Measurements from ENCODE around the gene NXPH3. TPM values are rescaled to one million over a fixed set of nuclear protein-coding genes. Genes with fewer than 3 reads are reported as not detected.
A peak's percentile ranks its signal among the peaks of the same experiment; 100 is the strongest.

The NXPH3 gene
- total RNA-seq, 2 donors from 2014 or later: 0.44 to 1.2 TPM

DNA sequence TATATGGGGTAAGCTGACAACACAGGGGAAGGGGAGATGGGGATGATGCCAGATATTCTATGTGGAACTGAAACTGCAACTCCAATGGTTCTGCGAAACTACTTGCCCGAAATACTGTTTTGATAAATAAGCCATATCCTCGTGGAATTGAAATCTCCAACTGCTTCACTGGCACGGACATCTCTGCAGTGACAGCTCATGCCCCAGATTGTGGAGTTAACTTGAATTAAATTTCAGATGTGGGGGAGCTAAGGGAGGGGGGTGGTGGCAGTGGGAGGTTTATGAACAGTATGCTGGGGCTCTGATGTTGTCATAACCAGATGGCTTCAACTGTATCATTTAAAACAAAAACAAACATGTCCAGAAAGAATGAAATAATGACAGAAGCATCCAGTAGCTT, 21.8 kb downstream of the NXPH3 start:
- H3K27me3 Mint-ChIP-seq (ENCODE audit: low read depth): no peaks in the 10 kb centered on the region
- H3K9me3 Mint-ChIP-seq: no peaks in the 10 kb centered on the region
- no peak overlapping the region for H3K27ac Mint-ChIP-seq
- ATAC-seq (replicated peaks in 1 of 2): no peak
- H3K4me1 Mint-ChIP-seq (ENCODE audit: low read depth): no peaks in the 10 kb centered on the region
- DNase-seq: no peak
- no peak overlapping the region for H3K4me3 Mint-ChIP-seq
- H3K36me3 Mint-ChIP-seq (ENCODE audit: insufficient read depth in 2 of 2): peaks cover 6 to 7% of the 10 kb centered on the region in 2 donors

DNA sequence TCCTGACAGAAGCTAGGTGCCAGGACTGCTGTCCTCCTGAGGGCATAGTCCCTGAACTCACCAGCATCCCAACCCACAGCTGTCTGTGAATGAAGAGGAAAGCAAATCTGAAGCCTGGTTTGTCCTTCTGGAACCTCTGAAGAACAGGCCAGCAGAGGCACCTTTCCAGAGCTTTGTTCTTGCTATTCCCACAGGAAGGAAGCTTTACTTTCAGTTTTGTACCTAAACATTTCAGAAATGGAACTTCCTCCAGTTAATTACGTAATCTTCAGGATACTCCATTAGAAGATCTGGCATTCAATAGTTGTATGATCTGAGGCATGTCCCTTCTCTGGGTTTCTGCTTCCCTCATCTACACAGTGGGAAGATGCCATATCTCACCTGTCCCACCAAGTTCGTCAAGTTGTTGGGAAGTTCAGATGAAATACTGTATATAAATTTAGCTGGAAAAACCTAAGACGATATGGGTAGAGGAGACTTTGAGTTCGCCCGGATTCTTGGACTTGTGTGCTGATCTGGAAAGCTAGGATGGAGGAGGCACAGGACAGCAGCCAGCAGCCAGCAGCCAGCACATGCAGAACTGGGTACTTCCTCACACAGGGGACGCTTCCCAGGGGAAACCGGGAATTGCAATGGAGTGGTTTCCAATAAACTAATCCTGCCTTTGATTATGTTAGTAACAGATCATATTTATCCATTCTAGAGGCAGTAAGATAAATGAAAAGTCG, 22.4 kb downstream of the NXPH3 start:
- Mint-ChIP-seq H3K4me3 (no peak overlapping the region), H3K36me3 (ENCODE audit: insufficient read depth in 2 of 2) (peaks cover 6 to 7% of the 10 kb centered on the region in 2 donors), H3K27ac (no peak overlapping the region), H3K9me3 (no peaks in the 10 kb centered on the region), H3K27me3 (ENCODE audit: low read depth) (no peaks in the 10 kb centered on the region), H3K4me1 (ENCODE audit: low read depth) (no peaks in the 10 kb centered on the region)
- DNase-seq (no peak), ATAC-seq (replicated peaks in 1 of 2) (no peak)

DNA sequence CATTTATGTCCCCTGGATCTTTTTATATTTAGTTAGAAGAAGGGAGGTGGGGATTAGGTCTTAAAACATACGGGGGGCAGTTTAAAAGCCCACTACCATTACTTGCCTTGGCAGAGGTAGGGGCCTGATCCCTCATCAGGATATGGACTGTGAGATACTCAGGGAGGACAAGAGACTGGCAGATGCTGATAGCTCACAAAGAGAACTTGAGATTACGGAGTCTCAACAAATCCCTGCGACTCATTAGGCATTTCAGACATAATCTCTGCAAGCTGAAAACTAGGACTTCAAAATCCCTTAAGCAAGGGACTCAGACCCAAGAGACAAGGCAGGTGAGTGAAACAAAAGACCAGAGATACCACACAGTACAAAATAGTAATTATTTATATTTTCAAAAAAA, 23.2 kb downstream of the NXPH3 start:
- Mint-ChIP-seq H3K27me3 (ENCODE audit: low read depth) (no peaks in the 10 kb centered on the region), H3K4me1 (ENCODE audit: low read depth) (no peaks in the 10 kb centered on the region), H3K4me3 (no peak overlapping the region), H3K9me3 (no peaks in the 10 kb centered on the region), H3K27ac (no peak overlapping the region), H3K36me3 (ENCODE audit: insufficient read depth in 2 of 2) (peaks cover 6 to 7% of the 10 kb centered on the region in 2 donors)
- DNase-seq: no peak
- no peak for ATAC-seq (replicated peaks in 1 of 2)

DNA sequence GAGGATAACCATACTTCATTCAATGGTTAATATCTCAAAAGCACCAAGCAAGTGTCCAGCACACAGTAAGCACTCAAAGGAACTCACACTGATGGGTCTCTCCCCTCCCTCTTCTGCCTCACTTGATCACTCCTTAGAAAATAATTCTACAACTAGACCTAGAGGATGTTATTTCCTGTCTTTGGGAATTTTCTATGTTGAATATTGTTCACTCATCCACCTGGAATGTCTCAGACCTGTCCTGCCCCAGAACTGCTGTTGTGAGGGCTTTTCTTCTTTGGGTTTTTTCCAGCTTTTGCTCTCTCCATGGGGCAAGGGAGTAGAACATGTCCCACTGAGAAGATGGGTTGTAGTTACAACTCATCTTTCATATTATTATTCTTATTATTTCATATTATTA, 25.3 kb downstream of the NXPH3 start:
- Mint-ChIP-seq H3K27ac (no peak overlapping the region), H3K27me3 (ENCODE audit: low read depth) (no peaks in the 10 kb centered on the region), H3K9me3 (no peaks in the 10 kb centered on the region), H3K4me1 (ENCODE audit: low read depth) (no peaks in the 10 kb centered on the region), H3K36me3 (ENCODE audit: insufficient read depth in 2 of 2) (peaks cover 7 to 8% of the 10 kb centered on the region in 2 donors), H3K4me3 (no peak overlapping the region)
- DNase-seq (no peak), ATAC-seq (replicated peaks in 1 of 2) (no peak)

DNA sequence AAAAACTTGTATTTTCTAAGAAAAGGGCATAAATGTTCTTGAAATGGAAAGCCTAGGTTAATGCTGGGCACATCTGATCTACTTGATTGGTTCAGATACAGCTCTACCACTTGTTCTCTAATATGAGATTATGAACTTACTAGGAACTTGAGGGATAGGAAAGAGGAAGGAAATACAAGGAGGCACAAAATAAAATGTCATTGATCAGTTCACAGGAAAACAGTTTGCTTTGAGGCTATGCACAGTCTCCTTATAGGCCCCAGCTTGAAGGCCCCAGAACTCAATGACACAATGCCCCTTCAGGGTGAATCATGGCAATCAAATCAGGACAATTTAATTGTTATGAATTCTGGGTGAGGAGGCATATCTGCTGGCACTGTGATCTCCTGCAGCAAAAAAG, 27.1 kb downstream of the NXPH3 start:
- DNase-seq: no peak

DNA sequence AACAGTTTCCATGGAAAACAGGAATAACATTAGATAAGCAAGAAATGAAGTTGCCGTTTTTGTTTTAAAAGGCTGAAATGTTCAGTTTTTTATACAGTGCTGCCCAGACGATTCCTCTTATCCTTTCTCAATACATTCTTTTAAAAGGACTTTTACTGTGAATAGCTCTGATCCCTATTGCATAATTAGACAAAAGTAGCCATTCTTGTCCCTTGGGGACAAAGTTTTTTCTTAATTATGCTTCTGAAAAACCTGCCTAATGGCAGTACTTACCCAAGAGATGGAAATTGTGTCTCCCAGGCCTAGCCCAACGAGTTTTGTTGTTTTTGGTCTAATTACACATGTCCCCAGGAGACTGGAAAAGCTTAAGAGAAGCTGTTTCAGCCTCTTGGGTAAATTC, 27.6 kb downstream of the NXPH3 start:
- no peak overlapping the region for H3K27ac Mint-ChIP-seq
- H3K9me3 Mint-ChIP-seq: no peaks in the 10 kb centered on the region
- peaks cover 5 to 13% of the 10 kb centered on the region in 2 donors for H3K36me3 Mint-ChIP-seq (ENCODE audit: insufficient read depth in 2 of 2)
- DNase-seq (no peak), ATAC-seq (replicated peaks in 1 of 2) (no peak)
- no peaks in the 10 kb centered on the region for H3K4me1 Mint-ChIP-seq (ENCODE audit: low read depth)
- H3K27me3 Mint-ChIP-seq (ENCODE audit: low read depth): no peaks in the 10 kb centered on the region
- no peak overlapping the region for H3K4me3 Mint-ChIP-seq

More for the DNA sequence above, 27.1 kb downstream of the NXPH3 start:
- peak overlapping the region; percentile 55 for H3K27ac Mint-ChIP-seq
- H3K36me3 Mint-ChIP-seq (ENCODE audit: insufficient read depth in 2 of 2): peaks cover 5 to 13% of the 10 kb centered on the region in 2 donors
- ATAC-seq (replicated peaks in 1 of 2): no peak
- no peaks in the 10 kb centered on the region for H3K4me1 Mint-ChIP-seq (ENCODE audit: low read depth)
- H3K4me3 Mint-ChIP-seq: no peak overlapping the region
- H3K9me3 Mint-ChIP-seq: no peaks in the 10 kb centered on the region
- no peaks in the 10 kb centered on the region for H3K27me3 Mint-ChIP-seq (ENCODE audit: low read depth)

DNA sequence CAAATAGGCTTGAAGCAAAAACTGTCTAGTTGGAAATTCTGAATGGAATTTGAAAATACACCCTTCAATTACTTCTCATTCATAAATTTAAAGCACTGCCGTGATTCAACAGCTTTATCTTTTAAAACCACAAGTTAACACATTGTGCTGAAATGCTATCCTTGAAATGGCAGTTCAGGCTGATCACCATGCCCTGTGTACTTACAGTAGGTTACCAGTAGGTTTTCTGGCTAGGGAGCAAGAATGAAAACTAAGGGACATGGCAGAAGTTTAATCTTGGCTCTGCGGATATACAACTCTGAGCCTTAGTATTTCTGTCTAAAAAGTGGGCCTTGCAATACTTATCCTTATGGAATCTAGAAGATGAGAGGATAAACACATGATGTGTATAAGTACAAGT, 28.0 kb downstream of the NXPH3 start:
- Mint-ChIP-seq H3K36me3 (ENCODE audit: insufficient read depth in 2 of 2) (peaks cover 3 to 15% of the 10 kb centered on the region in 2 donors), H3K27ac (no peak overlapping the region), H3K27me3 (ENCODE audit: low read depth) (no peaks in the 10 kb centered on the region), H3K9me3 (no peaks in the 10 kb centered on the region), H3K4me3 (no peak overlapping the region), H3K4me1 (ENCODE audit: low read depth) (no peaks in the 10 kb centered on the region)
- DNase-seq: no peak
- no peak for ATAC-seq (replicated peaks in 1 of 2)

DNA sequence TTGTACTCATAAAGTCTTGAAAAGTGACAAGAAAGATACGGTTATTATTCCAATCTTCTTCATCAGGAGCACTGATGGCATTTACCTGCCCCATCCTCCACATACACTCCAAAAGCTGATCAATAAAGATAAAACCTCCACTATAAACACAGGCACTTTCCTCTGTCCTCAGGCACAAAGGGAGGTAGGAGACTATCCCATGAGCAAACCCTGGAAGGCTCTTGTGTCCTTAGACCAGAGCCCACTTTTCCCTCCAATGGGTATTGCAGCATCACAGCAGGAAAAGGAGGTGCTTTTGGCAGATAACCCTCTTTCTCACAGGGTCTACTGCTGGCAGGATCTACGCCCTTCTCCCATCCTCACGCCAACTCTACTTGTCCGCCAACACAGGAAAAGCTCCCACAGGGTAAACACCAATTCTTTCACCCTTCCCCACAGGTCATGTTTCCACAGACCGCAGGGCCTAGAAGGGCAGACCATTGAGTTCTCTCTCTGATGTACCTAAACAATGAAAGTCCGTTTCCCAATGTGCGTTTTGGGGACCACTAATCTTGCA, 28.7 kb downstream of the NXPH3 start:
- DNase-seq: no peak
- Mint-ChIP-seq H3K36me3 (ENCODE audit: insufficient read depth in 2 of 2) (peaks cover 5 to 15% of the 10 kb centered on the region in 2 donors), H3K4me1 (ENCODE audit: low read depth) (no peaks in the 10 kb centered on the region), H3K27ac (no peak overlapping the region), H3K9me3 (no peaks in the 10 kb centered on the region), H3K4me3 (no peak overlapping the region), H3K27me3 (ENCODE audit: low read depth) (no peaks in the 10 kb centered on the region)
- no peak for ATAC-seq (replicated peaks in 1 of 2)

DNA sequence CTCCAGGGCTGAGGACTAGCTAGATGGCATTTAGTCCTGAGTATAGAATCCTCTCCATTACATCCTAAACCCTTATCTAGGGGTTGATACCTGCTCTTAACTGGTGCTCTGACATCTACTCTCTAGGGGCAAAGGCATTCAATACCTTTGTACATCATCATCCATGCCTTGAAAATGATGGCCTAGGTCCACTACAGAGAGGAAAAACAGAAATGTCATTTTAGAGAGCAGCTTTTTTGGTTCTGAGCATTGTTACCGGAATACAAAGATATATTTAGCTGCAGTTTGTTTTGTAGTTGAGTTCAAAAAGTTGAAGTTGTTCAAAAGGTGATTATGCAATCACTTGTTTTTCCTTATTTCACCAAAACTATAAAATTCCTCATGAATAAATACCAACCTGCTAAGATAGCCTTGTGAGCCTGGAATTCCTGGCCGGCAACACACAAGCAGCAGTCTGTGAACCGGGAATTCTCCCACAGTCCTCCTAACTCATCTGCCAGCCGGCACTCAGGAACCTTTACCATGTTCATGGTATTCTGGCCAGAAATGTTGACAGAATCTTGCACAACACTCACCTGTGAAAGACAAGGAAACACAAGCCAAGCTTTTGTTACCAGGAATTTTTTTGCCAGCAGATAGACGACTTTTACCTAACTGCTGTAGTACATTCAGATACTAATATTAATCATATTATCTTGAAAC, 35.4 kb downstream of the NXPH3 start:
- H3K27ac Mint-ChIP-seq: no peak overlapping the region
- H3K36me3 Mint-ChIP-seq (ENCODE audit: insufficient read depth in 2 of 2): peaks cover 10 to 23% of the 10 kb centered on the region in 2 donors
- H3K4me1 Mint-ChIP-seq (ENCODE audit: low read depth): peaks cover 5% of the 10 kb centered on the region
- H3K9me3 Mint-ChIP-seq: no peaks in the 10 kb centered on the region
- no peaks in the 10 kb centered on the region for H3K27me3 Mint-ChIP-seq (ENCODE audit: low read depth)
- H3K4me3 Mint-ChIP-seq: no peak overlapping the region
- DNase-seq: no peak
- no peak for ATAC-seq (replicated peaks in 1 of 2)

DNA sequence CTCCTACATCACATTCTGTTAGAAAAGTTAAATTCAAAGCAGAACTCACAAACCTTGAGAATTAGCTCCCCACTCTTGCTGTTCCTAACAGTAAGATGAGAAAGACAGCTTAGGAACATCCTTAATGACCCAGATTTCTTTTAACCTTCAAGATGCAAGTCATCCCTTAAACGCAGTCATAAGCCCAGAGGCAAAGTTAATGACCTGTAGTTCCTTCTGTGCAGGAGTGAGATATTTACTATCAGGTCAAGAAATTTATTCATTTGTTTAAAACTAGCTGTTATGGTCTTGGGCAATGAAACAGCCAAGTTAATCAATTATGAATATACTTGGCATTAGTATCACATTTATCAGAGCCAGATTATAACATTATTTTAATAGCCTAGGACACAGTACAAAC, 37.1 kb downstream of the NXPH3 start:
- H3K4me1 Mint-ChIP-seq (ENCODE audit: low read depth): peaks cover 12% of the 10 kb centered on the region
- DNase-seq: no peak
- H3K36me3 Mint-ChIP-seq (ENCODE audit: insufficient read depth in 2 of 2): peaks cover 11 to 22% of the 10 kb centered on the region in 2 donors
- H3K4me3 Mint-ChIP-seq: no peak overlapping the region
- peak overlapping the region; percentile 26 for H3K27ac Mint-ChIP-seq
- no peaks in the 10 kb centered on the region for H3K9me3 Mint-ChIP-seq
- ATAC-seq (replicated peaks in 1 of 2): no peak
- no peaks in the 10 kb centered on the region for H3K27me3 Mint-ChIP-seq (ENCODE audit: low read depth)

DNA sequence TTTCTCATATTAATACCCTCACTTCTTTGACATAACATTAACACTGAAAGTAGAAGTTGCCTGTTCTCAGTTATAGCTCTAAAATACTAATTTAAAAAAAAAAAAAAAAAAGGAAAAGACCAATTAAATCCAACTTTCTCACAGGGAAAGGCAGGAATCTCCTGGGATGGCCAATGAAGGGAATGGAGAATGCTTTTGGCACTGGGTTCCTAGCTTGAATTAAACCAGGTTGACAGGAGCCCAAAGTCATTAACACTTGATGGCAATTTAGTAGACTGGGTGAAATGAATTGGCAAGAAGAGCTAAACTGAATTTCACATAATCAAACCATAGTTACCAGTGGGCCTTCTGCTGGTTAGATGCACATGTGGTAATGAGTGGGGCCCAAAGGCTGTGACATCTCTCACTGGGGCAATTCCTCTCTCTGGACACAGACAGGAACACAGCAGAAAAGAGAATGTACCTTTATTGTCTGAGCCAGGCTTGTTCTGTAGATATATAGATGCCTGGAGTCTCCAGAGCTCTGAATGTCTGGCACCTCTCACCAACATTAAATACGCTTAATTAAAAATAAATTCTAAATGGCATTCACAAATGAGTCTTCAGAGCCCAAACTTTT, 37.6 kb downstream of the NXPH3 start:
- Mint-ChIP-seq H3K4me3 (no peak overlapping the region), H3K9me3 (no peaks in the 10 kb centered on the region), H3K36me3 (ENCODE audit: insufficient read depth in 2 of 2) (peaks cover 11 to 22% of the 10 kb centered on the region in 2 donors), H3K27ac (no peak overlapping the region), H3K4me1 (ENCODE audit: low read depth) (peaks cover 15% of the 10 kb centered on the region), H3K27me3 (ENCODE audit: low read depth) (no peaks in the 10 kb centered on the region)
- ATAC-seq (replicated peaks in 1 of 2) (no peak), DNase-seq (no peak)

DNA sequence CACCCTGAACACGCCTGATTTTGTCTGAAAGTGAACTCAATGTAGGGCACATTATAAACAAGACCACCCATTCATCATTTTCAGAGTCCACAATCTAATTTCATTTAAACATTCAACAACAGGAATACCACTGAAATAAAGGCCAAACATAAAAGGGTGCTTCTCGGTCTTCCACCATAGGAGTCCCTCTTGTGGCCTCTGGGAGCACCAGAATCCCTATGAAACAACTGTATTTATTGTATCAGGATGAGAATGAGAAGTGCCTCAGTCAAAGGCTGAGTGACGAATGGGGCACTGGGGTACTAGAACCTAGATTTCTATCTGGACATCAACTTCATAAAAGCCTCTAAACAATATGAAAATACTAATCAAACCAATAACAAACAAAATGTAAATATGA, 40.4 kb downstream of the NXPH3 start:
- ATAC-seq (replicated peaks in 1 of 2) (no peak), DNase-seq (no peak)
- no peaks in the 10 kb centered on the region for H3K9me3 Mint-ChIP-seq
- H3K4me3 Mint-ChIP-seq: no peak overlapping the region
- peaks cover 26% of the 10 kb centered on the region for H3K4me1 Mint-ChIP-seq (ENCODE audit: low read depth)
- H3K27me3 Mint-ChIP-seq (ENCODE audit: low read depth): no peaks in the 10 kb centered on the region
- H3K27ac Mint-ChIP-seq: peak overlapping the region; percentile 31
- peaks cover 3 to 13% of the 10 kb centered on the region in 2 donors for H3K36me3 Mint-ChIP-seq (ENCODE audit: insufficient read depth in 2 of 2)

DNA sequence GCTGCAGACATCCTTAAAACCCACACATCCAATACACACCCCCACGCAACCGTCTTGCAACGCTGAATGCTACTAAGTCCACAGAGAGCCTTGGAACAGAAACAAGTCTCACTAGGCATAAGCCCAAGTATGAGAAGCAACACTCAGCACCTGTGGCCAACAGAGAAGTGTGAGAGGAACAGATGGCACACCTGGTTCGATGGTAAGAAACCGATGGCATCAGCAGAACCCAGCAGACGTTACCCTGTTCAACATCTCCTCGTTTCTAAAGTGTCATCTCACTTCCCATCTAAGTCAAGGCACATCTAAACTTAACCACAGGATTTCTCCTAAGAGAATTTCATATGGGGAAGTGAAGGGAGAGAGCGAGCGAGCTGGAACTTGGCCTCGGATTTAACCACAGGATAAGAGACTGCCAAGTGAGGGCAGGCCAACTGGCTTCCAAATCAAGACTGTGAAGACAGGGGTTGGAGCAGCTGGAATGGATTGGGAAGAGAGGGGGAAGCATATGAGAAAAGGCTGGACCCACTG, 41.0 kb downstream of the NXPH3 start:
- H3K36me3 Mint-ChIP-seq (ENCODE audit: insufficient read depth in 2 of 2): peaks cover 4 to 13% of the 10 kb centered on the region in 2 donors
- DNase-seq (no peak), ATAC-seq (replicated peaks in 1 of 2) (no peak)
- peaks cover 26% of the 10 kb centered on the region for H3K4me1 Mint-ChIP-seq (ENCODE audit: low read depth)
- no peaks in the 10 kb centered on the region for H3K27me3 Mint-ChIP-seq (ENCODE audit: low read depth)
- H3K4me3 Mint-ChIP-seq: no peak overlapping the region
- peak overlapping the region; percentile 46 for H3K27ac Mint-ChIP-seq
- H3K9me3 Mint-ChIP-seq: no peaks in the 10 kb centered on the region

Data from activated T-cell treated with anti-CD3 and anti-CD28 coated beads, Interleukin-2, amount 50 U/mL, for 72 hours (primary cell).